Mesothelial cell of epicardium (in vitro differentiated cells): ENCODE data around the gene DAAM1. TPM values are rescaled to one million over a fixed set of nuclear protein-coding genes. Genes with fewer than 3 reads are reported as not detected.

ENCODE experiments used
- DNase-seq, 2 experiments: peaks; one replicate each; pipeline ENCODE4 v3.0.0; 2021; ENCODE audit warnings: low spot score in 2 of 2; ENCODE audit not compliant: unreplicated experiment in 2 of 2
- H3K27ac Mint-ChIP-seq: 2 replicates; pipeline ENCODE4 v1.8.0; 2021; ENCODE audit warnings: mixed read lengths
- H3K27me3 Mint-ChIP-seq: 2 replicates; pipeline ENCODE4 v1.8.0; 2021; ENCODE audit warnings: low read depth, mixed read lengths
- H3K36me3 Mint-ChIP-seq: 2 replicates; pipeline ENCODE4 v1.8.0; 2021; ENCODE audit warnings: mixed read lengths
- H3K4me1 Mint-ChIP-seq: 2 replicates; pipeline ENCODE4 v1.8.0; 2021; ENCODE audit warnings: mixed read lengths
- H3K4me3 Mint-ChIP-seq: 2 replicates; pipeline ENCODE4 v1.8.0; 2021; ENCODE audit warnings: mild to moderate bottlenecking, moderate library complexity, mixed read lengths
- H3K9me3 Mint-ChIP-seq: 2 replicates; pipeline ENCODE4 v1.8.0; 2021; ENCODE audit warnings: mixed read lengths
- total RNA-seq: library from RNA; stranded (reverse); gene quantifications from 3 replicates; pipeline ENCODE4 v1.2.1, GENCODE V29; 2021
- TF ChIP-seq, protein P1 (sequence below): fragments of 200-600 bp; sonication (generic); IDR thresholded peaks from one replicate; pipeline ENCODE4 v1.5.0; 2021; ENCODE audit warnings: antibody characterized with exemption; ENCODE audit not compliant: unreplicated experiment

Gene DAAM1
- total RNA-seq, 1 donor from 2014 or later, result 44.2 TPM

DNA sequence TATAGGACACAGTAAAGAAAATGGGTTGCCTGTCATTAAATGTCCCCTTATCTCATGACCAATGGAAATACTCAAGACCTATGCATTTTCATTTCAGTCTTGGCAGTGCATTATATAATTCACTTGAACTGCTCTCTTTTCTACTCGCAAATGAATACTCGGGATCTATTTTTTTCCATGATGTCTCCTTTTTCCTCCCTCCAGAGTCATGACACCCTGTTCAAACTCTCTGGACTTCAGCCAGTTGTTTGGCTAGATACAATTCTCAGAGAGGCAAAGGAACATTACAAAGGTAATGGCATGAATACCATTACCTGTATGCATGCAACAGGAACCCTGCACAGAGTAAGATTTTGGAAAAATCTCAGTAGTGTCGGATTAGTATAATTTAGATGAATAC is 145.8 kb downstream of the DAAM1 start:
- Mint-ChIP-seq H3K4me1 (peaks cover 11% of the 10 kb centered on the region), H3K9me3 (no peaks in the 10 kb centered on the region), H3K27ac (no peak overlapping the region), H3K4me3 (no peak overlapping the region), H3K36me3 (peaks cover 19% of the 10 kb centered on the region), H3K27me3 (no peaks in the 10 kb centered on the region)
- TF ChIP-seq, protein P1, sequence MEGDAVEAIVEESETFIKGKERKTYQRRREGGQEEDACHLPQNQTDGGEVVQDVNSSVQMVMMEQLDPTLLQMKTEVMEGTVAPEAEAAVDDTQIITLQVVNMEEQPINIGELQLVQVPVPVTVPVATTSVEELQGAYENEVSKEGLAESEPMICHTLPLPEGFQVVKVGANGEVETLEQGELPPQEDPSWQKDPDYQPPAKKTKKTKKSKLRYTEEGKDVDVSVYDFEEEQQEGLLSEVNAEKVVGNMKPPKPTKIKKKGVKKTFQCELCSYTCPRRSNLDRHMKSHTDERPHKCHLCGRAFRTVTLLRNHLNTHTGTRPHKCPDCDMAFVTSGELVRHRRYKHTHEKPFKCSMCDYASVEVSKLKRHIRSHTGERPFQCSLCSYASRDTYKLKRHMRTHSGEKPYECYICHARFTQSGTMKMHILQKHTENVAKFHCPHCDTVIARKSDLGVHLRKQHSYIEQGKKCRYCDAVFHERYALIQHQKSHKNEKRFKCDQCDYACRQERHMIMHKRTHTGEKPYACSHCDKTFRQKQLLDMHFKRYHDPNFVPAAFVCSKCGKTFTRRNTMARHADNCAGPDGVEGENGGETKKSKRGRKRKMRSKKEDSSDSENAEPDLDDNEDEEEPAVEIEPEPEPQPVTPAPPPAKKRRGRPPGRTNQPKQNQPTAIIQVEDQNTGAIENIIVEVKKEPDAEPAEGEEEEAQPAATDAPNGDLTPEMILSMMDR, result no peak
- DNase-seq, result no peak

DNA sequence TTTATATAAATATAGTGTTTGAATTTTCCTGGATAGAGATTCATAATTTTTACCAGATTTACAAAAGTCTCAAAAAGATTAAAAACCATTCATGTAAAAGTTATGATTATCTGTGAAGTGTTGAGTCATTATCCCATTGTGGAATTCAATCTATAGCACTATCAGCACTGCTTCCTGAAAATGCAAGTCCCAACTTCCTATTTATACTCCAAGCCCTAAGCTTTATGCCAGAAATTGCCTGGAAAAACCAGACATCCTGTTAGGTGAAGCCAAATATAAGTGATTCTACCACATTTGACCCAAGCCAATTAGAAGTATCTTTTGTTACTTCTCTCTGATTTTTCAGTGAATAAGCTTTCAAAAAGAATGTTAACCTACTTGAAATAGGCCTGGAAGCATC is 147.6 kb downstream of the DAAM1 start:
- no peaks in the 10 kb centered on the region for H3K9me3 Mint-ChIP-seq
- H3K27ac Mint-ChIP-seq, result no peak overlapping the region
- H3K36me3 Mint-ChIP-seq, result peaks cover 28% of the 10 kb centered on the region
- no peaks in the 10 kb centered on the region for H3K27me3 Mint-ChIP-seq
- TF ChIP-seq, protein P1, result no peak
- DNase-seq, result no peak
- peaks cover 16% of the 10 kb centered on the region for H3K4me1 Mint-ChIP-seq
- H3K4me3 Mint-ChIP-seq, result no peak overlapping the region

DNA sequence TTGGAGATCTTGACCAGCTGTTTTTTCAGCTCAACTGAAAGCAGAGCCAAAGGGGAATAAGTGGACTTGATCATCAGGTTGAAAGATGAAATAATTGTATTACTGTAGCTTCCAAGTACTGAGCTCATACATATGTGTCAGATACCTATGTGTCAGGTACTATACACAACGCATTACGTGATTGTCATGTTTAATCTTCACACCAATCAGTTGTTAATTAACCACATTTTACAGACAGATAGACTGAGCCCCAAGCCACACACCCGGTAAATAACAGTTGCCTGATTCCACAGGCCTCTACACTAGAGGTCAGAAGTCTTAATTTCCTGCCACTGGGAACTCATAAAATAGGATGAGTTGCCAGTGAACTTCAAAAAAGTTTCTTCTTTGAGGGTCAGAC is 148.2 kb downstream of the DAAM1 start:
- Mint-ChIP-seq H3K4me1 (peaks cover 21% of the 10 kb centered on the region), H3K27ac (no peak overlapping the region), H3K9me3 (no peaks in the 10 kb centered on the region), H3K36me3 (peaks cover 27% of the 10 kb centered on the region), H3K27me3 (no peaks in the 10 kb centered on the region), H3K4me3 (no peak overlapping the region)
- TF ChIP-seq, protein P1, result no peak
- DNase-seq, result no peak

DNA sequence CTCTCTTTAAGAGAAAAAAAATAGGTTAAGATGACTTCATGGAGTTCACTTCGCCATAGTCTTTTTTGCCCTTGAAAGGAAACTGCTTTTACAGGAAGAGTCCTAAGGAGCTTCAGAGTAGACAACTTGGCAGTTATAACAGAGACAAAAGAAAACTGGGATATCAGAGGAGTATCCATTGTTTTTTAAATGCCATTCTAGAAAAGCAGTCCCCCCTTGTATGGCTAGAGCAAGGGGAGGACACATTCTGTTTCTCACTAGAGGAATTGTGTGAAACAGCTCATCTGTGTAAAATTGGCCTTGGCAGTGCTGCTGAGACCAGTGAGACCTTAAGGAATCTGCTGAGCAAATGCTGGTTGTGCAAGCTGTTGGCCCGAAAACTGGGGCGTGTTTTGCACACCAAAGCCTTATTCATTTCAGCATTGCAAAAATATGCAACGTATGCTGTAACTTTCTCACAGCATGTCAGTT is 148.7 kb downstream of the DAAM1 start:
- H3K27ac Mint-ChIP-seq, result no peak overlapping the region
- no peak for DNase-seq
- H3K36me3 Mint-ChIP-seq, result peaks cover 23% of the 10 kb centered on the region
- peaks cover 26% of the 10 kb centered on the region for H3K4me1 Mint-ChIP-seq
- H3K27me3 Mint-ChIP-seq, result no peaks in the 10 kb centered on the region
- no peaks in the 10 kb centered on the region for H3K9me3 Mint-ChIP-seq
- TF ChIP-seq, protein P1, result no peak
- no peak overlapping the region for H3K4me3 Mint-ChIP-seq

DNA sequence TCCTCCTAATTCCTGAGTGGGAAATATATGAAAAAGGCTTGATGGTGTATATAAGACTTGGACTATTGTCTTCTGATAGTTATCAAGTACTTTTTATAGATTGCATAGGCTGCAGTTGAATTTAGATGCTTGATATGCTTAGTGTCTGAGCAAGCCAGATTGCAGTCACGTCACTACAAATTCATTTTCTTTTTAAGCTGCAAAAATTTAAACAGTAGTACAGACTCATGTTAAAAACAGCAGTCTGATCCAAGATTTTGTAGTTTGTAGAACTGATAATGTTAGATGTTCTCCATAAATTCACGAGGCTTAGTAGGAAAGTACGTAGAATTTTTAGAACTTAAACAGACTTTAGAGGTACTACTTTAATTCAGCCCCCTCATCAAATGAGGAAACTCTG is 150.3 kb downstream of the DAAM1 start:
- Mint-ChIP-seq H3K4me3 (no peak overlapping the region), H3K36me3 (peaks cover 17% of the 10 kb centered on the region), H3K27ac (no peak overlapping the region), H3K27me3 (no peaks in the 10 kb centered on the region), H3K4me1 (peaks cover 30% of the 10 kb centered on the region), H3K9me3 (no peaks in the 10 kb centered on the region)
- TF ChIP-seq, protein P1, result no peak
- DNase-seq, result no peak
